Measurements from ENCODE around the gene RBBP8NL. TPM values are rescaled to one million over a fixed set of nuclear protein-coding genes. Genes with fewer than 3 reads are reported as not detected.

RBBP8NL gene
- total RNA-seq, 1 experiment from 2014 or later: 14.0 TPM

DNA sequence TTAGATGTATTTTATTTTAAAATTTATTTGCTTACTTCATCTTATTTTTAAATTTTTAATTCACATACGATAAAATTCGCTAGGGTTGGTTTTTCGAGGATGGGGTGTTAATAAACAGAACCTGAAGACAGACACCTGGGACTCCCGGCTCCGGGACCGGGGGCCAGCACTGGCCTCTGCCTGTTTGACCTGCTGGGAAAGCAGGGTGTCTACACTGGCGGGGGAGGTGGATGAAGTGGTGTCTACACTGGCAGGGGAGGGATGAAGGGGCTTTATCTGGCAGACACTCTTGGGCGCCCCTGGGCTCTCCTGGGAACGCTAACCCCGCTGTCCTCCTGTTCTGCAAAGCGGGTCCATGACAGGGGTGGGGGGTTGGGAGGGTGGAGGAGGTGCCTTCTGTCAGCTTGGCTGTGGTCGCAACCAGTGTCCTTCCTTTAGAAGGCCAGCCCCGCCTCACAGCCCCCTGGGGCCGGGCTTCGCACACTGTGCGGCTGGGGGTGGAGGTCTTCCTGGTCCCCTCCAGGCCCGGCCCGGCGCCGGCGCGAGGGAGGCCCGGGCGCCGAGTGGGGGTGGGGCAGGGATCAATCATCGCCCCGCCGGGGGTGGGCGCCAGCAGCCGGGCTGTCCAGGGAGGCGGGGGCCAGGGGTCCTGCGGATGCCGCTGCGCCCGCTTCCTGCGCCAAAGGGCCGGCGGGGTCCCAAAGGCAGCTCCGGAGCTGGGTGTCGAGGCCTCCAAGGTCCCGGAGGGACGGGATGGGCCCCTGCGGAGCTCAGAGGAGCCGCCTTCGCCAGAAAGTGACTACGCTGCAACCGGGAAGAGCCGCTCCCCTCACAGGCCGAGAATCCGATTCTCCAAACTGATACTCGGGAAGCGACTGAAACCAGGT, 46.6 kb upstream of the RBBP8NL start:
- ChIA-PET CTCF (no interaction called here), POLR2A (ENCODE audit: unreplicated experiment) (no interaction called here)
- Histone ChIP-seq H3K27ac (no peak overlapping the region), H3K79me2 (ENCODE audit: low read depth) (no peaks in the 10 kb centered on the region), H3K36me3 (ENCODE audit: low read depth) (no peaks in the 10 kb centered on the region), H3K4me3 (no peak overlapping the region), H3K9me3 (ENCODE audit: insufficient read depth, low read depth) (no peaks in the 10 kb centered on the region), H3K4me2 (no peak overlapping the region), H3K4me1 (replicated peaks; ENCODE audit: insufficient read depth) (no peaks in the 10 kb centered on the region), H4K20me1 (ENCODE audit: insufficient read depth) (no peaks in the 10 kb centered on the region), H3K27me3 (ENCODE audit: insufficient read depth, low read depth) (peaks cover 55% of the 10 kb centered on the region), H3F3A (ENCODE audit: insufficient read depth, low read depth) (peaks cover 8% of the 10 kb centered on the region; the same call in 1 of the 2 replicates), H2AFZ (no peak overlapping the region), H3K9me2 (ENCODE audit: insufficient read depth) (no peaks in the 10 kb centered on the region)
- no peak for DNase-seq
- BruUV-seq (replicated peaks): no TSS peak
- TF ChIP-seq, protein P1, sequence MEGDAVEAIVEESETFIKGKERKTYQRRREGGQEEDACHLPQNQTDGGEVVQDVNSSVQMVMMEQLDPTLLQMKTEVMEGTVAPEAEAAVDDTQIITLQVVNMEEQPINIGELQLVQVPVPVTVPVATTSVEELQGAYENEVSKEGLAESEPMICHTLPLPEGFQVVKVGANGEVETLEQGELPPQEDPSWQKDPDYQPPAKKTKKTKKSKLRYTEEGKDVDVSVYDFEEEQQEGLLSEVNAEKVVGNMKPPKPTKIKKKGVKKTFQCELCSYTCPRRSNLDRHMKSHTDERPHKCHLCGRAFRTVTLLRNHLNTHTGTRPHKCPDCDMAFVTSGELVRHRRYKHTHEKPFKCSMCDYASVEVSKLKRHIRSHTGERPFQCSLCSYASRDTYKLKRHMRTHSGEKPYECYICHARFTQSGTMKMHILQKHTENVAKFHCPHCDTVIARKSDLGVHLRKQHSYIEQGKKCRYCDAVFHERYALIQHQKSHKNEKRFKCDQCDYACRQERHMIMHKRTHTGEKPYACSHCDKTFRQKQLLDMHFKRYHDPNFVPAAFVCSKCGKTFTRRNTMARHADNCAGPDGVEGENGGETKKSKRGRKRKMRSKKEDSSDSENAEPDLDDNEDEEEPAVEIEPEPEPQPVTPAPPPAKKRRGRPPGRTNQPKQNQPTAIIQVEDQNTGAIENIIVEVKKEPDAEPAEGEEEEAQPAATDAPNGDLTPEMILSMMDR (conservative IDR thresholded peaks at IDR 0.05): no peak
- no peak for TF ChIP-seq EZH2 (IDR thresholded peaks at IDR 0.05; ENCODE audit: low read depth)
- intact Hi-C loops (cut with micrococcal nuclease; ENCODE audit: unreplicated experiment): no loop called here

DNA sequence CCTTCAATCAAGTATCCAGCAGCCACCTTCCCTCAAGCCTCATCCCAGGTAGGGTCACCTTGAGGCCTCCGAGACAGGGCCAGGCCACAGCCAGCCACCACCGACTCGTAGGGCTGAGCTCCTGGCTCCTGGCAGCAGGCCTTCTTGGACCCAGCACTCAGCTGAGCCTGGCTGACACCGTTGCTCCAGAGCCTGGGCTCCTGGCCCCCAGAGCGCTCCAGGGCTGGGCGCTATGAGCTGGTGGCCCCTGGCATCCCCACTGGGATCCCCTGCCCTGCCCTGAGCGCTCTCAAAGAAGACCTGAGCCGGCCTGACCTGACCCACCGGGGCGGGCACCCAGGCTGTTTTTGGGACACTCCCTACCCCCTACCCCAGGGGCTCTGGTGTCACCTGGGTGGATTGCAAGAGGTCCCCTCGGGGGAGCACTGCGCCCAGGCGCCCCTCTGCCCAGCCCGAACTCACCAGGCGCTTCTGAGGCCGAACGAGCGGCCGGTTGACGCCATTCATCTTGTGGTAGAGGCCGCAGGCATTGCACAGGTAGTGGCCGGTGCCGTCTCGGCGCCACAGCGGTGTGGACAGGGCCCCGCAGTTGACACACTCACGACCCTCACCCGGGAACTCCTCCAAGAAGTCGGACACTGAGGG, 45.7 kb upstream of the RBBP8NL start:
- CTCF ChIA-PET: no interaction called here
- no peaks in the 10 kb centered on the region for H3K9me3 ChIP-seq (ENCODE audit: insufficient read depth, low read depth)
- intact Hi-C loops (cut with micrococcal nuclease; ENCODE audit: unreplicated experiment): no loop called here
- BruUV-seq (replicated peaks): no TSS peak
- H3K36me3 ChIP-seq (ENCODE audit: low read depth): no peaks in the 10 kb centered on the region
- H3K9me2 ChIP-seq (ENCODE audit: insufficient read depth): no peaks in the 10 kb centered on the region
- POLR2A ChIA-PET (ENCODE audit: unreplicated experiment): no interaction called here
- TF ChIP-seq EZH2 (IDR thresholded peaks at IDR 0.05; ENCODE audit: low read depth): no peak
- TF ChIP-seq, protein P1 (conservative IDR thresholded peaks at IDR 0.05): no peak
- H3K27ac ChIP-seq: no peak overlapping the region
- H2AFZ ChIP-seq: no peak overlapping the region
- H3K4me2 ChIP-seq: no peak overlapping the region
- H3K4me1 ChIP-seq (replicated peaks; ENCODE audit: insufficient read depth): no peaks in the 10 kb centered on the region
- no peaks in the 10 kb centered on the region for H3K79me2 ChIP-seq (ENCODE audit: low read depth)
- no peaks in the 10 kb centered on the region for H3F3A ChIP-seq (ENCODE audit: insufficient read depth, low read depth)
- DNase-seq: no peak
- peaks cover 49% of the 10 kb centered on the region for H3K27me3 ChIP-seq (ENCODE audit: insufficient read depth, low read depth)
- no peaks in the 10 kb centered on the region for H4K20me1 ChIP-seq (ENCODE audit: insufficient read depth)
- no peak overlapping the region for H3K4me3 ChIP-seq

DNA sequence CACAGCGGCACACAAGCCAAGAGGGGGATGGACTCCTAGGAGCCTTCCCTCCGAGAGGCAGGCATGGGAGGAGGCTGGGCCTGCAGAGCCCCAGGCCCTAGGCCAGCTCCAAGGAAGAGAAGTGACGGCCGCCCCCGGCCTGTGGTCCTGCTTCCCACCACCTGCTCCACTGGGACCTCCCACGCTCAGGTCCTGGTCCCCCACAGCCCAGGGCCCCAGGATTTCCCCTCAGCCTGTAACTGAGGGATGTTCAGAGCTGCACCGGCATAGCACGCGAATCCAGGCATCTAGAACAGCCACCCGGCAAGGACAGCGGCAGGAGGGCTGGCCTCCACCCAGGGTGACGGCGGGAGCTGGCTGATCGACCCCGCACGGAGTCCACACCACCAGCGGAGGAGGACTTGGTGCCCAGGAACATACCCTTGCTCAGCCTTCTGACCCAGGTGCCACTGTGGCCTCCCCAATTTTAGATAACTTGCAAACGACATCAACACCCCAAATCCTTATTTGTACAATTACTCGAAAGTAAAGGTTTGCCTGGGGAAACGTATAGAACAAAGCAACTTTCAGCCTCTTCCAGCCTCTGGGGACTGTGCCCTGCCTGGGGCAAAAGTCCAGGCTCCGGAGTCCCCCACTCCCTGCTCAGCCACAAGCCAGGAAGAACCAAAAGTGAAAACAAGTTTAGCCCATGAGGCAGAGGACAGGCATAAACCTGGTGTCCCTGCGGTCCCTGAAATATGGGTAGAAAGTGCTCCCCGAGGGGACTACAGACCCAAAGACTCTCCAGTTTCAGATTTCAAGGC, 45.0 kb upstream of the RBBP8NL start:
- TF ChIP-seq, protein P1 (conservative IDR thresholded peaks at IDR 0.05): no peak
- no peak for TF ChIP-seq EZH2 (IDR thresholded peaks at IDR 0.05; ENCODE audit: low read depth)
- CTCF ChIA-PET: interaction anchor here (0.6 kb wide), 2 partner anchors 30 to 276 kb away, joined by 4 to 5 read pairs; no protein-coding TSS in a partner anchor
- Histone ChIP-seq H3F3A (ENCODE audit: insufficient read depth, low read depth) (no peaks in the 10 kb centered on the region), H3K4me1 (replicated peaks; ENCODE audit: insufficient read depth) (no peaks in the 10 kb centered on the region), H3K4me3 (no peak overlapping the region), H2AFZ (no peak overlapping the region), H3K27me3 (ENCODE audit: insufficient read depth, low read depth) (peaks cover 46% of the 10 kb centered on the region), H4K20me1 (ENCODE audit: insufficient read depth) (no peaks in the 10 kb centered on the region), H3K27ac (no peak overlapping the region), H3K4me2 (no peak overlapping the region), H3K36me3 (ENCODE audit: low read depth) (no peaks in the 10 kb centered on the region), H3K9me3 (ENCODE audit: insufficient read depth, low read depth) (no peaks in the 10 kb centered on the region), H3K79me2 (ENCODE audit: low read depth) (no peaks in the 10 kb centered on the region), H3K9me2 (ENCODE audit: insufficient read depth) (no peaks in the 10 kb centered on the region)
- intact Hi-C loops (cut with micrococcal nuclease; ENCODE audit: unreplicated experiment): no loop called here
- no peak for DNase-seq
- POLR2A ChIA-PET (ENCODE audit: unreplicated experiment): no interaction called here
- BruUV-seq (replicated peaks): no TSS peak

Data from PC-9 (cell line).